CD4-positive, alpha-beta T cell (primary cell): ENCODE measurements around the gene SLC25A28. TPM values are rescaled to one million over a fixed set of nuclear protein-coding genes. Genes with fewer than 3 reads are reported as not detected.

Experiments
- ATAC-seq: fragments of 200-7000 bp; cut with Tn5 transposase; one replicate; pipeline ENCODE4 v1.10.0; 2022; ENCODE audit warnings: mild to moderate bottlenecking; ENCODE audit not compliant: poor library complexity
- CTCF ChIA-PET: fragments of 350-600 bp; sonication (Branson Sonifier 250); formaldehyde crosslinking; loops from one replicate; lab custom pipeline; 2021; ENCODE audit warnings: antibody characterized with exemption, inconsistent platforms; lab: Charles Lee
- POLR2A ChIA-PET: fragments of 350-600 bp; sonication (Branson Sonifier 250); formaldehyde crosslinking; loops from one replicate; lab custom pipeline; 2021; ENCODE audit warnings: antibody characterized with exemption, inconsistent platforms; lab: Charles Lee
- DNase-seq, 14 experiments: peaks; one replicate each; pipeline ENCODE4 v3.0.0-alpha.2; 2013 to 2020; ENCODE audit warnings: mixed read lengths in 2 of 14
- H3K27ac ChIP-seq, 2 donors: one replicate each; pipeline versions ENCODE4 v1.5.1 to v1.7.0; 2013; ENCODE audit warnings: low read length in 2 of 2, low read depth in 1 of 2, mild to moderate bottlenecking in 1 of 2
- H3K27me3 ChIP-seq, 2 experiments: 1 replicate in 1 of 2; 2 replicates in 1 of 2; pipeline versions ENCODE4 v1.6.1 to v1.7.0; 2013; ENCODE audit warnings: low read length in 2 of 2, control low read depth in 1 of 2, mild to moderate bottlenecking in 1 of 2, moderate library complexity in 1 of 2; ENCODE audit not compliant: insufficient read depth in 2 of 2, control insufficient read depth in 1 of 2
- H3K36me3 ChIP-seq: one replicate; pipeline ENCODE4 v1.6.1; 2013; ENCODE audit warnings: low read length, control low read depth; ENCODE audit not compliant: insufficient read depth
- H3K4me1 ChIP-seq: one replicate; pipeline ENCODE4 v1.6.1; 2013; ENCODE audit warnings: low read length, control low read depth; ENCODE audit not compliant: insufficient read depth
- H3K4me3 ChIP-seq: one replicate; pipeline ENCODE4 v1.5.1; 2013; ENCODE audit warnings: mild to moderate bottlenecking, low read length, moderate library complexity
- H3K9me3 ChIP-seq, 2 experiments: 1 replicate in 1 of 2; 2 replicates in 1 of 2; pipeline versions ENCODE4 v1.6.1 to v1.7.0; 2013; ENCODE audit warnings: low read length in 2 of 2, mild to moderate bottlenecking in 2 of 2, control low read depth in 1 of 2, moderate library complexity in 1 of 2; ENCODE audit not compliant: control insufficient read depth in 1 of 2, insufficient read depth in 1 of 2
- H3K27ac Mint-ChIP-seq: one replicate; pipeline ENCODE4 v1.8.0; 2020; ENCODE audit warnings: mixed read lengths
- H3K27me3 Mint-ChIP-seq: one replicate; pipeline ENCODE4 v1.8.0; 2021; ENCODE audit warnings: mixed read lengths
- H3K36me3 Mint-ChIP-seq: one replicate; pipeline ENCODE4 v1.8.0; 2021; ENCODE audit warnings: low read depth, mixed read lengths
- H3K4me1 Mint-ChIP-seq: one replicate; pipeline ENCODE4 v1.8.0; 2021; ENCODE audit warnings: low read depth, mixed read lengths
- H3K4me3 Mint-ChIP-seq: one replicate; pipeline ENCODE4 v1.8.0; 2020; ENCODE audit warnings: mild to moderate bottlenecking, mixed read lengths
- H3K9me3 Mint-ChIP-seq: one replicate; pipeline ENCODE4 v1.8.0; 2020; ENCODE audit warnings: mixed read lengths
- intact Hi-C, 2 experiments: fragments of 100-400 bp; cut with DNase I in 1 of 2; cut with micrococcal nuclease in 1 of 2; formaldehyde crosslinking; loops; one replicate each; pipeline versions ENCODE4 v1.15.1 to v1.9.0; 2023 to 2025; cut with DNase I, micrococcal nuclease
- total RNA-seq, 174 experiments: library from RNA in 2 of 174; stranded (reverse) in 2 of 174; gene quantifications; one replicate each; pipeline ENCODE4 v1.2.3 and lab custom pipeline; 2021 to 2026
- TF ChIP-seq, protein P1 (sequence below): fragments of 200-600 bp; IDR thresholded peaks from one replicate; pipeline ENCODE4 v1.8.0; 2022; ENCODE audit warnings: antibody characterized with exemption, mild to moderate bottlenecking

Gene SLC25A28
- total RNA-seq, 2 experiments from 2014 or later: 112 to 113 TPM

DNA sequence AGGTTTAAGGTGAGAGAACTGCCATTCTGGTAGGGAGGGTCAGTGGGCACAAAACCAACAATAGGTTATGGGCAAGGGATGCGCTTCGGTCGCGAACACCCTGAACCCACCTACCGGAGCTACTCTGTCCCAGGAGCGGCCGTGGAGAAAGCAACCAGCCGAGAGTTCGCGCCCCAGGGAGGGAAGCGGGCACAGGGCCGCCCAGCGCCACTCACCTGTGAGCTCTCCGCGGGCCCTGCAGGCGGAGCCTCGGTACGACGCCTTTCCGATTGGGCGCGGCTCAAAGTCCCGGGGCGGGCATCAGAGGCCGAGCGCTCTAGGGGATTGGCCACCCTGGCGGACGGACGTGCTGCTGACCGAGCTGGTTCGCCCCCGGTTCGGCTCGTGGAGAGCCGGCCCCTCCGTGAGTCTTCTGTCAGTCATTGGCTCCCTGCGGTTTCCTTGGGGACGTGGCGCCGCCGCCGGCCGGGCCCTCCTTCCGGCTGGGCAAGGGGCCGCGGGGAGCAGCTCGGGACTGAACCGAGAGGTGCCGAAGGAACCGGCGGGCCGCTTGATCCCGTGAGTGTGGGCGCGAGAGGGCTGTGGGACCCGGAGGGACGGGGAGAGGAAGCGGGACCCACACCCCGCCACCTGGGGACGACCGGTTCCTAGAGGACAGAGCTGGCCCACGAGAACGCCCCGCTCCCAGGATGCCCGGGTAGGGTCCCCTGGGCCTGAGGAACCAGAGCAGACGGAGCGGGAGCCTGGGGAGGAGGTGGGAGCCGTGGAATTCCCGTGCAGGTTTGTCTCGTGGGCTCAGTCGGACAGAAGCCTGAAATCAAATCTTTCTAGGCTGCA lies 39.0 kb upstream of the SLC25A28 start, which contains the start of gene ENTPD7:
Gene ENTPD7 (plus strand): TSS at position 479 of the 837 bp plus-strand sequence. CDS start 448 bp downstream, outside the sequence.
- Mint-ChIP-seq H3K27me3 (peaks cover 11% of the 10 kb centered on the region), H3K9me3 (no peaks in the 10 kb centered on the region), H3K27ac (peak within 1 kb of the TSS; percentile 46), H3K36me3 (no peaks in the 10 kb centered on the region), H3K4me1 (peaks cover 28% of the 10 kb centered on the region), H3K4me3 (peak within 1 kb of the TSS; percentile 87)
- peaks cover 16% of the 10 kb centered on the region for H3K4me1 ChIP-seq
- H3K27me3 ChIP-seq: no peaks in the 10 kb centered on the region
- ATAC-seq: peak; percentile 98
- ChIA-PET POLR2A (interaction anchor here (0.6 to 3.8 kb wide), 9 partner anchors 9 to 229 kb away, joined by 3 to 52 read pairs (median 4); partner anchors contain the start of genes COX15, CUTC, GOT1 and SLC25A28), CTCF (interaction anchor here (0.6 to 1.3 kb wide), 4 partner anchors 21 to 227 kb away, joined by 3 read pairs; partner anchors contain the start of gene SLC25A28)
- H3K27ac ChIP-seq: peak within 1 kb of the TSS in 1 of 2 donors; percentile 7
- intact Hi-C loops: loop anchor here in 1 of 2 experiments (2.0 kb wide), 1 partner anchor 226 kb away; no protein-coding TSS in a partner anchor
- TF ChIP-seq, protein P1, sequence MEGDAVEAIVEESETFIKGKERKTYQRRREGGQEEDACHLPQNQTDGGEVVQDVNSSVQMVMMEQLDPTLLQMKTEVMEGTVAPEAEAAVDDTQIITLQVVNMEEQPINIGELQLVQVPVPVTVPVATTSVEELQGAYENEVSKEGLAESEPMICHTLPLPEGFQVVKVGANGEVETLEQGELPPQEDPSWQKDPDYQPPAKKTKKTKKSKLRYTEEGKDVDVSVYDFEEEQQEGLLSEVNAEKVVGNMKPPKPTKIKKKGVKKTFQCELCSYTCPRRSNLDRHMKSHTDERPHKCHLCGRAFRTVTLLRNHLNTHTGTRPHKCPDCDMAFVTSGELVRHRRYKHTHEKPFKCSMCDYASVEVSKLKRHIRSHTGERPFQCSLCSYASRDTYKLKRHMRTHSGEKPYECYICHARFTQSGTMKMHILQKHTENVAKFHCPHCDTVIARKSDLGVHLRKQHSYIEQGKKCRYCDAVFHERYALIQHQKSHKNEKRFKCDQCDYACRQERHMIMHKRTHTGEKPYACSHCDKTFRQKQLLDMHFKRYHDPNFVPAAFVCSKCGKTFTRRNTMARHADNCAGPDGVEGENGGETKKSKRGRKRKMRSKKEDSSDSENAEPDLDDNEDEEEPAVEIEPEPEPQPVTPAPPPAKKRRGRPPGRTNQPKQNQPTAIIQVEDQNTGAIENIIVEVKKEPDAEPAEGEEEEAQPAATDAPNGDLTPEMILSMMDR: peak; percentile 29
- DNase-seq: peak; percentile 71 to 94 (median 84)
- H3K36me3 ChIP-seq: no peaks in the 10 kb centered on the region
- H3K9me3 ChIP-seq: no peaks in the 10 kb centered on the region
- H3K4me3 ChIP-seq: peak within 1 kb of the TSS; percentile 85

DNA sequence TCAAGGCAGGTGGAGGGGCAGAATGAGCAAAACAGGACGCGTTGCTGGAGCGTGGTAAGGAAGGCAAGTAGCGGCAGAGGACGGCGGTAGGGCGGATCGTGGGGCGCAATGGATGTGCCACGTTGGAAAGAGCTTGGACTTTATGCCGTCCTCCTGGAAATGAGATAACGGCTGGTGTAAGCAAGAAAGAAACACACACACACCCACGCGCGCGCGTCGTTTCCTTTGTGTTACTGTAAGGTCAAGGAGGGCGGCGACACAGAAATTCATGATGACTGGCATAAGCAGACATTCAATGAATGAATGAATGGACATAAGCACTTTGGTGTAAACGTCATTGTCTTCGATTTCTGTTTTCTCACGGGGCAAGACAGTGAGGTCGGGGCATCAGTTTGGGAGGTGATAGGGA lies 38.4 kb upstream of the SLC25A28 start:
- CTCF ChIA-PET: interaction anchor here (1.1 to 1.3 kb wide), 2 partner anchors 33 to 39 kb away, joined by 3 read pairs; partner anchors contain the start of gene SLC25A28
- Mint-ChIP-seq H3K9me3 (no peaks in the 10 kb centered on the region), H3K27ac (peak overlapping the region; percentile 46), H3K36me3 (no peaks in the 10 kb centered on the region), H3K27me3 (peaks cover 16% of the 10 kb centered on the region), H3K4me1 (peaks cover 28% of the 10 kb centered on the region), H3K4me3 (peak overlapping the region; percentile 87)
- POLR2A ChIA-PET: interaction anchor here (0.6 to 3.8 kb wide), 9 partner anchors 10 to 228 kb away, joined by 3 to 52 read pairs (median 4); partner anchors contain the start of genes COX15, CUTC, GOT1 and SLC25A28
- Histone ChIP-seq H3K27me3 (peaks cover 0 to 2% of the 10 kb centered on the region in 2 experiments), H3K9me3 (no peaks in the 10 kb centered on the region), H3K4me3 (peak overlapping the region; percentile 85), H3K36me3 (no peaks in the 10 kb centered on the region), H3K27ac (no peak overlapping the region), H3K4me1 (peaks cover 16% of the 10 kb centered on the region)
- DNase-seq (peak in 10 of 14 experiments; percentile 3 to 53 (median 32)), ATAC-seq (no peak)
- intact Hi-C loops: loop anchor here in 1 of 2 experiments (1.0 to 2.0 kb wide), 2 partner anchors 37 to 226 kb away; no protein-coding TSS in a partner anchor
- TF ChIP-seq, protein P1: no peak

DNA sequence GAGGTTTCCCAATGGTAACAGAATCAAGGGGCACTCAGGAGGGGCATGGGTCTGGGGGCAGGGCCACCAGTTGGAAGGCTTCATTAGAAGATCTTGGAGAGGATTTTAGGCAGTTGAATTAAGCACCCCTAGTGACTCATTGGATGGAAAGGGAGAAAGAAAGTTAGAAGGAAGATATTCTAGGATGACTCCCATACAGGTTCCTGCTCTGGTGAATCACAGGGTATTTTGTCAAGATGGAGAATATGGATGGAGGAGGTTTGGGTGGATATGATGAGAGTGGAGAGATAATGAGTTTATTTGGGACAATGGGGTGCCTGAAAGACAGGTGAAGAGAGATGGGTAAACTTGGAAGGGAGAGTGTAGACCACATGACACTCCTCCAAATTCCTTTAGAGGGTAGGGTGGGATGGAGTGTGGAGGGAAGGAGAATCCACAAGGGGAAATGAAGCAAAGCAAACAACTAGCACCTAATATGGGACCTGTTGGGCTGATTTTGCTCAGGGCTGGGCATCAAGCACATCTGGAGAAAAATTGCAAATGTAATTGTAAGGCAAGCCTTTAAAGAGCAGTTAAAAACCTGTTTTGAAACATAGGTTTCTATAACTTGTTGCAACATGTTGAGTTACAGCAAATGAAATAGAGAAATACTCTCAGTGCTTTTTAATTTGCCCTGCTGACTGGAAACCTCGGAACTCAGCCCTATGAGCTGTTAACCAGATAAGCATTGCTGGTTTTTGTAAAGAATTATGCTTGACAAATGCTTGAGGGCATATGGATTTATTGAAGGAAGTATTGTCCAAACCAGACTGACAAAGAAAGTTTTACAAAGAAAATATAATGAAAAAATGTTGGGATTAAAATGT lies 36.2 kb upstream of the SLC25A28 start:
- Mint-ChIP-seq H3K27me3 (peaks cover 28% of the 10 kb centered on the region), H3K9me3 (no peaks in the 10 kb centered on the region), H3K4me1 (peaks cover 27% of the 10 kb centered on the region), H3K36me3 (no peaks in the 10 kb centered on the region), H3K27ac (no peak overlapping the region), H3K4me3 (peak overlapping the region; percentile 7)
- Histone ChIP-seq H3K4me1 (peaks cover 16% of the 10 kb centered on the region), H3K9me3 (no peaks in the 10 kb centered on the region), H3K27me3 (peaks cover 0 to 4% of the 10 kb centered on the region in 2 experiments), H3K27ac (no peak overlapping the region), H3K36me3 (no peaks in the 10 kb centered on the region), H3K4me3 (no peak overlapping the region)
- ATAC-seq (no peak), DNase-seq (no peak)
- TF ChIP-seq, protein P1: no peak
- ChIA-PET CTCF (no interaction called here), POLR2A (no interaction called here)
- intact Hi-C loops: no loop called here
